Vagina (tissue), 2 donors: Measurements from ENCODE around the gene CNGA4.

Source experiments
- CTCF ChIP-seq, 3 experiments: fragments of 450-650 bp in 2 of 3; fragments of 200-600 bp in 1 of 3; sonication (generic) in 1 of 3; IDR thresholded peaks; one replicate each; pipeline ENCODE4 v1.5.1; 2017 to 2019; ENCODE audit warnings: antibody characterized with exemption in 3 of 3, mild to moderate bottlenecking in 2 of 3, moderate library complexity in 2 of 3
- POLR2A ChIP-seq, 2 donors: fragments of 450-650 bp; IDR thresholded peaks; one replicate each; pipeline ENCODE4 v1.6.1; 2017; ENCODE audit warnings: antibody characterized with exemption in 2 of 2, mild to moderate bottlenecking in 2 of 2, moderate library complexity in 2 of 2
- POLR2AphosphoS5 ChIP-seq, 2 donors: sonication (generic); formaldehyde crosslinking; IDR thresholded peaks; one replicate each; pipeline ENCODE4 v1.9.0; 2017; ENCODE audit warnings: antibody characterized with exemption in 2 of 2, mild to moderate bottlenecking in 2 of 2, low read depth in 1 of 2; ENCODE audit not compliant: insufficient read depth in 1 of 2

GRCh38 chr11:6234387-6235107, 4.3 kb upstream of the CNGA4 start, which contains the start of gene FHIP1B:
- TF ChIP-seq CTCF (IDR thresholded peaks at IDR 0.05) = no peak
- TF ChIP-seq POLR2AphosphoS5 (IDR thresholded peaks at IDR 0.05; ENCODE audit: insufficient read depth in 1 of 2, low read depth in 1 of 2) = peak; percentile 73 to 95
- TF ChIP-seq POLR2A (IDR thresholded peaks at IDR 0.05) = peak in 1 of 2 donors; percentile 29
